Kidney capillary endothelial cell (primary cell): Measurements from ENCODE around the gene PPP1R14C.

Source experiments
- DNase-seq: peaks from one replicate; pipeline ENCODE4 v3.0.0-alpha.2; 2018; ENCODE audit warnings: low spot score

PPP1R14C gene

DNA sequence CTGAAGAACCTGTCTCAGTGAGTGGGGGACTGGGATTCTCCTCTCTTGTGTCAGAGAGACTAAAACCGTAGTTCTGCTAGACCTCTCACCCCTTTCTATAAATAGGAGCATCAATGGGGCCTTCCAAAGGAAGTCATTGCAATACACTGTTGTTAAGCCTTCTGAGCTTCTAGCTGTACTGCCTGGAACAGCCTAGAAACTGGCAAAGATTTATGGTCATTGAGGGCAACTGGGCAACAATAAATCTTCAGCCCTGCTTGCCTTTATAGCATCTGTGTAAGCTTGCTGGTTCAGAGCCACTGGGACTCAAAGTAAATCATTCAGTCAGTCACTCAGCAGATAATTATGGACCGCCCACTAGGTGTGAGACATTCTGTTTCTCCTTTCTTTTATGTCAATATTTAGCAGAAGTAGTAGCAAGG is 53.2 kb downstream of the PPP1R14C start:
- DNase-seq = no peak

- no peak for DNase-seq
Measured at GRCh38 chr6:150196942-150197745, 54.3 kb downstream of the PPP1R14C start.

DNA sequence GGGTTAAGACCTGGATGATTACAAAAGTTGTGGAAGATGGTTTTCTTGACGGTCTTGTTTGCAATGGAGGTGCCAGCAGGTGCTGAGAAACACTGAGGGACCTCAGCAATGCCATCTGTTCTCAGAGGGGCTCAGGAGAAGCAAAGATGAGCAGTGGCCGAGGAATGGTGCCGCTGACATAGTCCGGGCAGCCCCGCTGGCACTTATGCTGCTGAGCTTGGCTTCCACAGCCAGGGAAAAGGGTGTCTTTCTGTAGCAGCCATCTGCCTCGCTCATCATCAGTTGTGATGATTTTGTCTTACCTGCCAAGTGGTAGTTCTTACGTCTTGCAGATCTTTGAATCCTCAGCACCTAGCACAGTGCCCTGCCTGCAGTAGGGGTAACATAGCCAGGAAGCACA is 55.7 kb downstream of the PPP1R14C start:
- DNase-seq = no peak

DNA sequence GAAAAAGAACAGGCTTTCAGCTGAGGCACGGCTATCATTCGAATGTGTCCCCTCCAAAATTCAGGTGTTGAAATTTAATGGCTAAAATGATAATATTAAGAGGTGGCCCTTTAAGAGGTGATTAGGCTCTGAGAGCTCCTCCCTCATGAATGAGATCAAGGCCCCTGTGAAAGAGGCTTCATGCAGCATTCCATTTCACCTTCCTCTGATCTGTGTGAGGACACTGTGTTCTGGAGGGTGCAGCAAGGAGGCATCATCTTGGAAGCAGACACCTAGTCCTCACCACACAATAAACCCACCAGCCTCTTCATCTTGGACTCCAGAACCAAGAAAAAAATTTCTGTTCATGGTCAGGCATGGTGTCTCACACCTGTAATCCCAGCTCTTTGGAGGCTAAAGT is 56.4 kb downstream of the PPP1R14C start:
- no peak for DNase-seq

DNA sequence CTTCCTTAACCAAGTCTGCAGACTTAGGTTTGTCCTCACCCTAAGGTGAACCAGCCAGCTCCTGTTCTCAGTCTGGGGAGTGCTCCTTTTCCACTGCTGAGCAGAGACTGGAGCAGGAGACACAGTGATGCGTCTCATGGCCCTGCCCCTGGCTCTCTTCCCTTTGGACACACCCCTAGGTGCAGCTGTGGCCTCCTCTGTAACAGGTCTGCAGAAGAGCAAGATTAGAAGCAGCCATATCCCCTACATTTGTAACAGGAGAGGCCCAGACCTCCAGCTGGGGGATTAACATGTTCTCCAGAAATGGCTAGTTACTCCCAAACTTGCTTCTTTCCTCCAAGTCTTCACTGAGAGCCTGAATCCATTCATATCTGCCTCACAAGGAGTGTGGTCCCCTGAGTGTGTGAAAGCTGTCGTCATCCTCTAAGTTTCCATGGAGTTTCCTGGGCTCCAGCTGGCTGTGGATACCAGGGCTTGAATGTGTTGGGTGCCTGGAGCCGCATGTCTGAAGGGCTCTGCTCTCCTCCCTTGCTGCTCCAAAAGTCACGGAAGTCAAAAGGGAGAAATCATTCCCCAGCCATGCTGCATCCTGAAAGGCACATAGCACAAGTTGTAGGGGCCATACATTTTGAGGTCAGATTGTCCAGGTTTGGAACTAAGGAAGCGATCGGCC is 57.7 kb downstream of the PPP1R14C start:
- no peak for DNase-seq

DNA sequence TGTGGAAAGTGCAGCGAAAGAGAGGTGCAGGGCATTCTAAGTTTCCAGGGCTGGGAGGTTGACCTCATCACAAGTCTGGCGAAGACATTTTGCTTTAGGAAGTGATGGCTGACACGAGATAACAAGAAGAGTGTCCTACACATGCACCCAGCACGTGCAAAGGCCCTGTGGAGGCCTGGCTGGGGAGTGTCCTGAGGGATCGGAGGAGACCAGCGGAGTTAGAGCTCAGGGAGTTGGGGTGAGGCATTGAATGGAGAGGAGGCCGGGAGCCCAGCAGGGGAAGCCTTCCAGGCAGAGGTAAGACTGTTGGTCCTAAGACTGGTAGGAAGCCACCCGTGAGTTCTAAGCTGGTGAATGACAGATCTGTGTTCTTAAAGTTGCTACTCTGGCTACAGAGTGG is 58.4 kb downstream of the PPP1R14C start:
- DNase-seq = no peak

DNA sequence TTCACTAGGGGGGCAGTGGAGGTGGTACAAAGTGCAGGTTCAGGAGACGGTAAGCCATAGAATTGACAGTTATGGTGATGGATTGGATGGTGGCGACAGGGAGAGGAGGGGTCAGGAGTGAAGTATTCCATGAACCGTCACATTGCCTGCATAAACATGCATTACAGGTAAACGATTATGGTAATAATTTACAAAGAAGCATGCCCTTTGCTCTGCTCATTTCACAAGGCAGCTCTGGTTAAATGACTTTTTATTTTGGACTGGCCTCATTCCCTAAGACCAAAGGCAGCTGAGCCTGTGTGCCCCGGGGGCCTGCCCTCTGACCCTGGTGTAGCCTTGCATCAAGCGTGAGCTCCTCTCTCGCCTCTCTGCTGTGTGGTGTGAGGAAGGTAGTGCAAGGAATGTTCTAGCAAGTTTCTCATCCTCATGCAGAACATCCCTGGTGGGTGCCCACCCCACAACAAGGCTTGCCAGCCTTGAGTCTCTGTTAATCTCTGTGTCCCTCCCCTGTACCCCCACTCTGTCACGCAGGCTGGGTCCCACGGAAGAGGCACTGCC is 59.0 kb downstream of the PPP1R14C start:
- no peak for DNase-seq

- DNase-seq = no peak
Measured at GRCh38 chr6:150202404-150202803, 59.6 kb downstream of the PPP1R14C start.

DNA sequence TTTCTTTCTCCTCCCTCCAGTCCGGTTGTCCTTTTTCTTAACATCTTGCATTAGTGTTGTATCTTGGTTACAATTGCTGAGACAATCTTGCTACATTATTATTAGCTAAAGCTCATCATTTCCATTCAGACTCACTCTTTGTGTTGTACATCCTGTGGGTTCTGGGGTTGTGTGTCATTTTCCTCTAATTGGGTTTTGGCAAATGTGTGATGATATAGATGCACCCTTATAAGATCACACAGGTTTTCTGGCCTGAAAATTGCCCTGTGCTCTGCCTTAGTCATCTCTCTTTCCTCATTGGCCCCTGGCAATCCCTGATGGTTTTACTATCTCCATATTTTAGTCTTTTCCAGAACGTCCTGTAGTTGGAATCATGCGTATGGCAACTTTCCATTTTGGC is 60.1 kb downstream of the PPP1R14C start:
- DNase-seq = no peak

DNA sequence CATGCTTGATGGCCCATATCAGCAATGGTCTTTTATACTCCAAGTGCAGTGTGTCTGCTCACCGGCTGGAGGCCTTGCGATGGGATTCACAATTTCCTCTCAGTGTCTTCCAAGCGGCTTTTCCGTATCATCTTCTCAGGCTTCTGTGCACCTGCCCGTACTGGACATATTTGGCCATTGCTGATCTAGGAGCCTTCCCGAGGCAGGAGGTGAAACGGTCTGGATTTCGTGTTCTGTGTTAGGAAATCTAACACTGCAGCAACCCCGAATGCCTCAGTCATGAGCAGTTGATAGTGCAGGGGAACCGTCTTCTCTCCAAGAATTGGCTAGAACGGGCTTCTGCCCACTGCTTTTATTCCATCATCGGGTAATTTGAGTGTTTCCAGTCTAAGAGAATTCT is 60.5 kb downstream of the PPP1R14C start:
- DNase-seq = no peak

DNA sequence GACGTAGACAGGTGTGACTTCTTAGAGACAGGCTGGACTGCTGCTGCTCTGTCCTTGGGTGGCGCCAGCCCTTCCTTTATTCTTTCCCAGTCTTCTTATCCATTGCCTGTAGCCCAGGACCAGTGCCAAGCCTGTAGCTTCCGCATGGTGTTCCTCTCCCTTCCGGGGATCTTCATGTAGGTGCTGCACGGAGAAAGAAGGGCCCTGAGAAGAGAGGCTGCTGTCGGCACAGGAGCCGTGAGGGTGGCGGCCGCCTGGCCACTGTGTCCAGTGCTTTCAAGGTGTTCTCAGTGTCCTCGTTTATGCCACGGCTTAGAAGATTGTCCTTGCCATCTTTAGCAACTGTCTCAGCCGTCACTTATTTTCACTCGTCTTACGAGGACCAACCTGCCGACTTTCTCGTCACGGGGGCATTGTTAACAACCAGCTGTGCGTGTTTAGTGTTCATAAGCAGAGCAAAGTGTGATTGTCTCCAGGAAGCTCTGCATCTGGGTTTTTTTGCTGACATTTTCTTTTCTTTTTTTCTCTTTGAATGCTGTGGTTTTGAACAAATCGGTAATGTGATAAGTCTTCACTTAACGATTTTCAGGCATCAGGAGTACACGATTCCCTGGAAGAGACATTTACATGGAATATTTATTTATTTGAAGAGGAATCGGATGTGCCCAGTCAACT is 61.2 kb downstream of the PPP1R14C start:
- no peak for DNase-seq

DNA sequence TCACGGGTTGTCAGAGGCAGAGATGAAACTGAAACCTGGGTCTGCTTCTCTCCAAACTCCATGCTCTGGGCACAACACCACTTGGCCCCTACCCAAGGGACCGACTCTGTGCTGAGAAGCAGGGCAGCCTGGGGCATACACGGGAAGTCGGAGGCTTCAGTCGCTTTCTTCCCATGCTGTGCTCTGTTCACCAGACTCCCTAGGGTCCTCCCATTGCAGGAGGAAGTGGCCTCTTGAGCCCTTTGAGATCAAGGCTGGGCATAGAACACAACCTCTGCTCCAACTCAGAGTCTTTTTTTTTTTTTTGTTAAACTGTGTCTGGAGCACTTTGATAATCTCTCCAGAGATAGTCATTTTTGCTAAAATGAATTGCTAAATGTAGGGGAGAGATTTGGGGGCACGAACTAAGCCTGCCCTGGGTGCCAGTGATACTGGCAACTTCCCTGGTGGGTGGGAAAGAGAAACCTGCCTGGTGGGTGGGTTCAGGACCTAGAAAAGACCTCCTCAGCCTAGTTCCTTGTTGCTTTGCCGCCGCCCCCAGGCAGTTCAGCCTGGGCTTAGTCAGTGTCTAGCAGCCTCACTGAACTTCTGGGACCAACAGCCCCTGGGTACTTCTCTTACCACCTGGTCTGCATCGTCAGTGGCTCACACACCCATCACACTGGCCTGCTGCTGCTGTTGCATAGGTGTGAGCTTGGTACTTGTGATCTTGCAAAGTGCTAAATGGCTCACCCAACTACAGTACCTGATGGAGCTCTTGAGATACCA is 62.0 kb downstream of the PPP1R14C start:
- no peak for DNase-seq

- no peak for DNase-seq
Measured at GRCh38 chr6:150207931-150208570, 65.2 kb downstream of the PPP1R14C start.

- DNase-seq = no peak
Measured at GRCh38 chr6:150208611-150209352, 65.9 kb downstream of the PPP1R14C start.

DNA sequence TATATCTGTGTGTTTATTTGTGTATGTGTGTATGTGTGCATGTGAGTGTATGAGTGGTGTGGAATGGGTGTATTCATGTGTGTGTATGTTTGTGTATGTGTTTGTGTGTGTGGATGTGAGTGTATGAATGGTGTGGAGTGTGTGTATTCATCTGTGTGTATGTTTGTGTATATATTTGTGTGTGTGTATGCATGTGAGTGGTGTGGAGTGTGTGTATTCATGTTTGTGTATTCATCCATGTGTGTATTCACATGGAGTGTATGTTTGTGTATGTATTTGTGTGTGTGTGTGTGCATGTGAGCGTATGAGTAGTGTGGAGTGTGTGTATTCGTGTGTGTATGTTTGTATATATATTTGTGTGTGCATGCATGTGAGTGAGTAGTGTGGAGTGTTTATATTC is 66.6 kb downstream of the PPP1R14C start:
- DNase-seq = no peak

DNA sequence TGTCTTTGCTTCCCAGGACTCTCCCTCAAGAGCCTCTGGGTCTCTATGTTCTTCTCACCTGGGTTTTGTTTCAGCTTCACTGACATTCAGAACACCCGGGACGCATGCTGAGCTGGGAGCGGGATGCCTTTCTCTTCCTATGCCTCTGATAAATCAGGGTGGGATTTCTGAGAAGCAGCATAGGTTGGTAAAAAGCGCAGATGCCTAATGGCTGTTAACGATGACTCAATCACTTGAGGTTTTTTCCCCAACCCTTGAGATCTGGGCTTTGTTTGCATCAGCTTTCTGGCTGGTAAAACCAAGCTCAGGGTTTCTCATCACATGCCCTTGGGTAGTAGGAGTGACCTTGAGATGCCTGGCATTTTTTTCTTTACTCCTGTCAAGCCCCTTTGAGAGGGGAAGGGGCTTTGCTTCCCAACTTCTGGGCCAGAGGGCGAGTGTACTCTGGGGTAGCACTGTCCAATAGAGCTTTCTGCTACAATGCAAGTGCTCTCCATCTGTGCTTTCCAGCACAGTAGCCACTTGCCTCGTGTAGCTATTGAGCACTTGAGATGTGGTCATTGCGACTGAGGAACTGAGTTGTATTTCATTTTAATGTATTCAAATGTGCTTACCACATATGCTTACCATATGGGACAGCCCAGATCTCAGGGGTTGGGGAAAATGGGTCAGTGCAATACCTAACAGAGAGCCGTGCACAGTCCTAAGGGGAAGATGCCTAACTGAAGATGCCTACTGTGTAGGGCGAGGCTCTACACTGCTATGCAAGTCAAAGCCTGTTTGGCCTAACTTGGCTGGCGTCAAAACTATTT is 69.1 kb downstream of the PPP1R14C start:
- no peak for DNase-seq

DNA sequence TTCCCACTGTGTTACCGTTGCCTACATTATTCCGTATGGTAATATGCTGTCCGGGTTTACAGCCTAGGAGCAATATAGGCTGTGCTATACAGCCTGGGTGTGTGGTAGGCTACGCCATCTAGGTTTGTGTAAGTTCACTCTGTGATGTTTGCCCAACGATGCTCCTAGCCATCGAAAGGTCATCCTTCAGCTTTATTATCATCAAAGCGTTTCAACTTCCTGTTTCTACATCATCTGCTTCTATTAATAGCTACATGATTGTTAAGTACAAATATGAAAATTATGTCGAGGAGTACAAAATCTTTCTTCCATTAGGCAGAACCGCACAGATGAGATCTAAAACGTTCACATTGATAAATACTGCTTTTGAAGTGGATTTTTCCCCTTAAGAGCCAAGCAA is 69.9 kb downstream of the PPP1R14C start:
- no peak for DNase-seq

DNA sequence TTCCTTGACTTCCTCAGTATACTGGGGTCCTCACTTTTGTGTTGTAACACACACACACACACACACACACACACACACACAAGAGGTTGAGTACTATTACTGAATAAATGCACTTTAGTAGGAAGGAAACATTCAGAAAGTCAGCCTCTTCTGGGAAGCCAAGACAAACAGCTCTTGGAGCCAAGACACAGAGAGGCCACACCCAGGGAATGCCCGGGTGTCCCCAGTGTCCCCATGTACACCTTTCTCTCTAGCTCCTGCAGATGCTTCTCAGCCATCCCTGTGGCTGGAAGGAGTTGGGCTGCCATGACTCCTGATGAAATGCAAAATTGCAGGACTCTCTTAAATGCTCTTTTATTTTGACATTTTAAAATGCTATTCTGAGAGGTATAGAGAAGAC is 70.5 kb downstream of the PPP1R14C start:
- no peak for DNase-seq

- DNase-seq = no peak
Measured at GRCh38 chr6:150214310-150214709, 71.5 kb downstream of the PPP1R14C start.
